K562 (cell line): ENCODE results near the gene NGDN. TPM values are rescaled to one million over a fixed set of nuclear protein-coding genes. Genes with fewer than 3 reads are reported as not detected.

Experiments
- polyA plus RNA-seq, 8 experiments: library from polyadenylated mRNA; depleted of rRNA in 4 of 8; stranded (reverse) in 5 of 8; unstranded in 3 of 8; fragments of >200 nt; fragmentation: Nextera tagmentation in 2 of 8; fragmentation: Illumina TruSeq in 1 of 8; extraction: Ambion mirVana in 2 of 8; extraction: Trizol in 1 of 8; gene quantifications; 2 replicates each; pipeline versions ENCODE4 v1.2.1 to v1.2.3, GENCODE V29; 2011 to 2014; ENCODE audit warnings: inconsistent platforms in 1 of 8, missing spikeins in 1 of 8
- total RNA-seq, 7 experiments: library from RNA; depleted of rRNA in 6 of 7; stranded (reverse); fragments of >200 nt in 6 of 7; fragmentation: Illumina TruSeq in 2 of 7; extraction: Trizol in 2 of 7; gene quantifications; 2 replicates each; pipeline versions ENCODE4 v1.2.1 to v1.2.3, GENCODE V29; 2011 to 2021; ENCODE audit warnings: low replicate concordance in 1 of 7
- TF ChIP-seq, protein P1 (sequence below): fragments of 200-600 bp; sonication (generic); IDR thresholded peaks from one replicate; pipeline ENCODE4 v1.6.1; 2012; ENCODE audit warnings: mild to moderate bottlenecking, low read depth, low read length, inconsistent platforms

Gene NGDN
- total and polyA plus RNA-seq, 9 of the 15 experiments (the other 6 are each of a cell fraction or from before 2014, with no cell fraction given) = 42.9 to 195 (median 74.9) TPM

DNA sequence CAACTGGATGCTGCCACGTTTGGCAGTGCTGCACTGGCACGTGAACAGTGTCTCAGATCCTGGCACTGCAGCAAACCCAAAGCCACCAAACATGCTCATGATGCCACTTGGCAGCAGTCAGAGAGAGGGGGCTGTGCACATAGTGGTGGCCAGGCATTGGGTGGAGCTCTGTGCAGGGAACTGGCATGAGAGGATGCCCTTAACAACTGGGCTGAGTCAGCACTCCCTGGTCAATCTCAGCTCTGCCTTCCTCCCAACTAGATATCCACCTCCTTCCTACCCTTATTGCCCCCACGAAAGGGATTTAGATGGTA lies 45.1 kb downstream of the NGDN start (continued):
- TF ChIP-seq, protein P1, sequence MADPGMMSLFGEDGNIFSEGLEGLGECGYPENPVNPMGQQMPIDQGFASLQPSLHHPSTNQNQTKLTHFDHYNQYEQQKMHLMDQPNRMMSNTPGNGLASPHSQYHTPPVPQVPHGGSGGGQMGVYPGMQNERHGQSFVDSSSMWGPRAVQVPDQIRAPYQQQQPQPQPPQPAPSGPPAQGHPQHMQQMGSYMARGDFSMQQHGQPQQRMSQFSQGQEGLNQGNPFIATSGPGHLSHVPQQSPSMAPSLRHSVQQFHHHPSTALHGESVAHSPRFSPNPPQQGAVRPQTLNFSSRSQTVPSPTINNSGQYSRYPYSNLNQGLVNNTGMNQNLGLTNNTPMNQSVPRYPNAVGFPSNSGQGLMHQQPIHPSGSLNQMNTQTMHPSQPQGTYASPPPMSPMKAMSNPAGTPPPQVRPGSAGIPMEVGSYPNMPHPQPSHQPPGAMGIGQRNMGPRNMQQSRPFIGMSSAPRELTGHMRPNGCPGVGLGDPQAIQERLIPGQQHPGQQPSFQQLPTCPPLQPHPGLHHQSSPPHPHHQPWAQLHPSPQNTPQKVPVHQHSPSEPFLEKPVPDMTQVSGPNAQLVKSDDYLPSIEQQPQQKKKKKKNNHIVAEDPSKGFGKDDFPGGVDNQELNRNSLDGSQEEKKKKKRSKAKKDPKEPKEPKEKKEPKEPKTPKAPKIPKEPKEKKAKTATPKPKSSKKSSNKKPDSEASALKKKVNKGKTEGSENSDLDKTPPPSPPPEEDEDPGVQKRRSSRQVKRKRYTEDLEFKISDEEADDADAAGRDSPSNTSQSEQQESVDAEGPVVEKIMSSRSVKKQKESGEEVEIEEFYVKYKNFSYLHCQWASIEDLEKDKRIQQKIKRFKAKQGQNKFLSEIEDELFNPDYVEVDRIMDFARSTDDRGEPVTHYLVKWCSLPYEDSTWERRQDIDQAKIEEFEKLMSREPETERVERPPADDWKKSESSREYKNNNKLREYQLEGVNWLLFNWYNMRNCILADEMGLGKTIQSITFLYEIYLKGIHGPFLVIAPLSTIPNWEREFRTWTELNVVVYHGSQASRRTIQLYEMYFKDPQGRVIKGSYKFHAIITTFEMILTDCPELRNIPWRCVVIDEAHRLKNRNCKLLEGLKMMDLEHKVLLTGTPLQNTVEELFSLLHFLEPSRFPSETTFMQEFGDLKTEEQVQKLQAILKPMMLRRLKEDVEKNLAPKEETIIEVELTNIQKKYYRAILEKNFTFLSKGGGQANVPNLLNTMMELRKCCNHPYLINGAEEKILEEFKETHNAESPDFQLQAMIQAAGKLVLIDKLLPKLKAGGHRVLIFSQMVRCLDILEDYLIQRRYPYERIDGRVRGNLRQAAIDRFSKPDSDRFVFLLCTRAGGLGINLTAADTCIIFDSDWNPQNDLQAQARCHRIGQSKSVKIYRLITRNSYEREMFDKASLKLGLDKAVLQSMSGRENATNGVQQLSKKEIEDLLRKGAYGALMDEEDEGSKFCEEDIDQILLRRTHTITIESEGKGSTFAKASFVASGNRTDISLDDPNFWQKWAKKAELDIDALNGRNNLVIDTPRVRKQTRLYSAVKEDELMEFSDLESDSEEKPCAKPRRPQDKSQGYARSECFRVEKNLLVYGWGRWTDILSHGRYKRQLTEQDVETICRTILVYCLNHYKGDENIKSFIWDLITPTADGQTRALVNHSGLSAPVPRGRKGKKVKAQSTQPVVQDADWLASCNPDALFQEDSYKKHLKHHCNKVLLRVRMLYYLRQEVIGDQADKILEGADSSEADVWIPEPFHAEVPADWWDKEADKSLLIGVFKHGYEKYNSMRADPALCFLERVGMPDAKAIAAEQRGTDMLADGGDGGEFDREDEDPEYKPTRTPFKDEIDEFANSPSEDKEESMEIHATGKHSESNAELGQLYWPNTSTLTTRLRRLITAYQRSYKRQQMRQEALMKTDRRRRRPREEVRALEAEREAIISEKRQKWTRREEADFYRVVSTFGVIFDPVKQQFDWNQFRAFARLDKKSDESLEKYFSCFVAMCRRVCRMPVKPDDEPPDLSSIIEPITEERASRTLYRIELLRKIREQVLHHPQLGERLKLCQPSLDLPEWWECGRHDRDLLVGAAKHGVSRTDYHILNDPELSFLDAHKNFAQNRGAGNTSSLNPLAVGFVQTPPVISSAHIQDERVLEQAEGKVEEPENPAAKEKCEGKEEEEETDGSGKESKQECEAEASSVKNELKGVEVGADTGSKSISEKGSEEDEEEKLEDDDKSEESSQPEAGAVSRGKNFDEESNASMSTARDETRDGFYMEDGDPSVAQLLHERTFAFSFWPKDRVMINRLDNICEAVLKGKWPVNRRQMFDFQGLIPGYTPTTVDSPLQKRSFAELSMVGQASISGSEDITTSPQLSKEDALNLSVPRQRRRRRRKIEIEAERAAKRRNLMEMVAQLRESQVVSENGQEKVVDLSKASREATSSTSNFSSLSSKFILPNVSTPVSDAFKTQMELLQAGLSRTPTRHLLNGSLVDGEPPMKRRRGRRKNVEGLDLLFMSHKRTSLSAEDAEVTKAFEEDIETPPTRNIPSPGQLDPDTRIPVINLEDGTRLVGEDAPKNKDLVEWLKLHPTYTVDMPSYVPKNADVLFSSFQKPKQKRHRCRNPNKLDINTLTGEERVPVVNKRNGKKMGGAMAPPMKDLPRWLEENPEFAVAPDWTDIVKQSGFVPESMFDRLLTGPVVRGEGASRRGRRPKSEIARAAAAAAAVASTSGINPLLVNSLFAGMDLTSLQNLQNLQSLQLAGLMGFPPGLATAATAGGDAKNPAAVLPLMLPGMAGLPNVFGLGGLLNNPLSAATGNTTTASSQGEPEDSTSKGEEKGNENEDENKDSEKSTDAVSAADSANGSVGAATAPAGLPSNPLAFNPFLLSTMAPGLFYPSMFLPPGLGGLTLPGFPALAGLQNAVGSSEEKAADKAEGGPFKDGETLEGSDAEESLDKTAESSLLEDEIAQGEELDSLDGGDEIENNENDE = no peak
- TF ChIP-seq, all 486 proteins: peak for 0
